CD4-positive, alpha-beta T cell treated with Interleukin-17A for 4 hours (primary cell): ENCODE results near the gene FNIP2.
"Not testable (repeated sequence)": the region's sequence is repeated elsewhere in the genome, so short reads cannot be mapped to it uniquely, and the experiment has no call there.

ENCODE experiments used
- DNase-seq: peaks from one replicate; pipeline ENCODE4 v3.0.0-alpha.2; 2020; ENCODE audit warnings: mixed read lengths

Gene FNIP2

GRCh38 chr4:158768555-158769174, at the start of gene FNIP2:
Gene FNIP2 (plus strand): TSS chr4:158769026. CDS start chr4:158769213, 187 bp downstream.
- DNase-seq = peak; percentile 82

- DNase-seq = no peak
These were observed 47.1 kb upstream of the FNIP2 start for GRCh38 chr4:158721680-158722079.

- DNase-seq = peak; percentile 6
These were observed 46.4 kb upstream of the FNIP2 start for GRCh38 chr4:158722291-158722916.

- peak; percentile 82 for DNase-seq
These were observed 45.7 kb upstream of the FNIP2 start, which contains the start of gene PPID for GRCh38 chr4:158722917-158723793. Gene PPID (minus strand): TSS chr4:158723396. CDS start chr4:158723288, 108 bp downstream.

- DNase-seq = no peak
These were observed 44.2 kb upstream of the FNIP2 start for GRCh38 chr4:158724637-158725036.

GRCh38 chr4:158726633-158727032, 42.2 kb upstream of the FNIP2 start:
- DNase-seq = no peak

- no peak for DNase-seq
These were observed 40.6 kb upstream of the FNIP2 start for GRCh38 chr4:158728236-158728635.

- DNase-seq = peak; percentile 60
These were observed 38.9 kb upstream of the FNIP2 start for GRCh38 chr4:158729716-158730559.

GRCh38 chr4:158738866-158739265, 30.0 kb upstream of the FNIP2 start:
- no peak for DNase-seq

- no peak for DNase-seq
These were observed 29.2 kb upstream of the FNIP2 start for GRCh38 chr4:158739600-158739999.

- no peak for DNase-seq
These were observed 27.4 kb upstream of the FNIP2 start for GRCh38 chr4:158741326-158742021.

- not testable (repeated sequence) for DNase-seq
These were observed 22.3 kb upstream of the FNIP2 start for GRCh38 chr4:158746537-158746936.

GRCh38 chr4:158750379-158750778, 18.4 kb upstream of the FNIP2 start:
- DNase-seq = no peak

- DNase-seq = no peak
These were observed 14.2 kb upstream of the FNIP2 start for GRCh38 chr4:158754385-158755180.

- not testable (repeated sequence) for DNase-seq
These were observed 13.0 kb upstream of the FNIP2 start for GRCh38 chr4:158755819-158756218.

- DNase-seq = no peak
These were observed 12.2 kb upstream of the FNIP2 start for GRCh38 chr4:158756588-158756987.

- no peak for DNase-seq
These were observed 10.7 kb upstream of the FNIP2 start for GRCh38 chr4:158758142-158758541.

- DNase-seq = no peak
These were observed 10.1 kb upstream of the FNIP2 start for GRCh38 chr4:158758703-158759102.

- DNase-seq = not testable (repeated sequence)
These were observed 9.3 kb upstream of the FNIP2 start for GRCh38 chr4:158759539-158759938.

GRCh38 chr4:158760866-158761265, 8.0 kb upstream of the FNIP2 start:
- no peak for DNase-seq

- no peak for DNase-seq
These were observed 6.3 kb upstream of the FNIP2 start for GRCh38 chr4:158762553-158762952.
